ENCODE results near the gene GRK4. TPM values are rescaled to one million over a fixed set of nuclear protein-coding genes. Genes with fewer than 3 reads are reported as not detected.
A peak's percentile ranks its signal among the peaks of the same experiment; 100 is the strongest.

The GRK4 gene
- total RNA-seq, 1 experiment from 2014 or later, result 3.8 TPM

GRCh38 chr4:3070709-3071500 is 107.5 kb downstream of the GRK4 start:
- Histone ChIP-seq H3K4me2 (ENCODE audit: low read depth, low read length, poor library complexity, severe bottlenecking) (no peak overlapping the region), H3K9me2 (replicated peaks; ENCODE audit: insufficient read depth, low read length) (no peaks in the 10 kb centered on the region), H3K4me1 (ENCODE audit: low read length) (peaks cover 10% of the 10 kb centered on the region), H3K4me3 (ENCODE audit: low read length) (no peak overlapping the region), H3K36me3 (ENCODE audit: insufficient read depth, low read length) (no peaks in the 10 kb centered on the region), H3K27me3 (ENCODE audit: low read length) (no peaks in the 10 kb centered on the region), H3K9ac (ENCODE audit: low read length) (no peak overlapping the region), H3K27ac (ENCODE audit: low read length) (no peak overlapping the region), H4K20me1 (ENCODE audit: insufficient read depth, low read depth, low read length) (peaks cover 8% of the 10 kb centered on the region; the same call in 1 of the 2 replicates), H3K79me2 (ENCODE audit: low read length) (peaks cover 10% of the 10 kb centered on the region), H2AFZ (ENCODE audit: low read length) (no peak overlapping the region), H3K9me3 (ENCODE audit: low read length) (no peaks in the 10 kb centered on the region)
- DNase-seq, result no peak

- no peak overlapping the region for H3K27ac ChIP-seq (ENCODE audit: low read length)
- H3K9me3 ChIP-seq (ENCODE audit: low read length), result no peaks in the 10 kb centered on the region
- H4K20me1 ChIP-seq (ENCODE audit: insufficient read depth, low read depth, low read length), result peaks cover 11% of the 10 kb centered on the region; the same call in 1 of the 2 replicates
- no peaks in the 10 kb centered on the region for H3K9me2 ChIP-seq (replicated peaks; ENCODE audit: insufficient read depth, low read length)
- H3K9ac ChIP-seq (ENCODE audit: low read length), result no peak overlapping the region
- H2AFZ ChIP-seq (ENCODE audit: low read length), result no peak overlapping the region
- DNase-seq, result no peak
- H3K36me3 ChIP-seq (ENCODE audit: insufficient read depth, low read length), result no peaks in the 10 kb centered on the region
- peaks cover 19% of the 10 kb centered on the region for H3K79me2 ChIP-seq (ENCODE audit: low read length)
- H3K4me3 ChIP-seq (ENCODE audit: low read length), result no peak overlapping the region
- H3K4me1 ChIP-seq (ENCODE audit: low read length), result peaks cover 19% of the 10 kb centered on the region
- no peaks in the 10 kb centered on the region for H3K27me3 ChIP-seq (ENCODE audit: low read length)
- H3K4me2 ChIP-seq (ENCODE audit: low read depth, low read length, poor library complexity, severe bottlenecking), result no peak overlapping the region
Observed at GRCh38 chr4:3071811-3072210, 108.4 kb downstream of the GRK4 start.

DNA sequence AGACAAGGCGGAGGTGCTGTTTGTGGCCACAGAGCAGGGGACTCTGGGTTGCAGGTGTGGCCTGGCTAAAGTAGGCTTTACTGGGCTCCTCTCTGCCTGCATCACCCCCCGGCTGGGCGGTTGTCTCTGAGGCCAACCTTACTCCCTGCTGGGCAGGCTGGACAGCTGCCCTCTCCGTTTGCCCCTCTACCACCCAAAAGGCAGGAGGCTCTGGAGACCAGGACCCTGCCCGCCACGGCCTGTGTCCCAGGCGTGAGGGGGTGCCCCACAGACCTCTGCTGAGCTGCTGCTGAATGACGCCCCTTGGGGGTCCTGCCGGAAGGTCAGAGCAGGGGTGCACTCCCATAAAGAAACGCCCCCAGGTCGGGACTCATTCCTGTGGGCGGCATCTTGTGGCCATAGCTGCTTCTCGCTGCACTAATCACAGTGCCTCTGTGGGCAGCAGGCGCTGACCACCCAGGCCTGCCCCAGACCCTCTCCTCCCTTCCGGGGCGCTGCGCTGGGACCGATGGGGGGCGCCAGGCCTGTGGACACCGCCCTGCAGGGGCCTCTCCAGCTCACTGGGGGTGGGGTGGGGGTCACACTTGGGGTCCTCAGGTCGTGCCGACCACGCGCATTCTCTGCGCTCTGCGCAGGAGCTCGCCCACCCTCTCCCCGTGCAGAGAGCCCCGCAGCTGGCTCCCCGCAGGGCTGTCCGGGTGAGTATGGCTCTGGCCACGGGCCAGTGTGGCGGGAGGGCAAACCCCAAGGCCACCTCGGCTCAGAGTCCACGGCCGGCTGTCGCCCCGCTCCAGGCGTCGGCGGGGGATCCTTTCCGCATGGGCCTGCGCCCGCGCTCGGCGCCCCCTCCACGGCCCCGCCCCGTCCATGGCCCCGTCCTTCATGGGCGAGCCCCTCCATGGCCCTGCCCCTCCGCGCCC is 110.0 kb downstream of the GRK4 start:
- Histone ChIP-seq H3K27ac (ENCODE audit: low read length) (no peak overlapping the region), H4K20me1 (ENCODE audit: insufficient read depth, low read depth, low read length) (peaks cover 11% of the 10 kb centered on the region; the same call in 1 of the 2 replicates), H3K27me3 (ENCODE audit: low read length) (no peaks in the 10 kb centered on the region), H3K4me3 (ENCODE audit: low read length) (peak overlapping the region; percentile 70), H3K9ac (ENCODE audit: low read length) (peak overlapping the region; percentile 82), H3K79me2 (ENCODE audit: low read length) (peaks cover 35% of the 10 kb centered on the region), H3K9me3 (ENCODE audit: low read length) (no peaks in the 10 kb centered on the region), H3K4me1 (ENCODE audit: low read length) (peaks cover 35% of the 10 kb centered on the region), H2AFZ (ENCODE audit: low read length) (peak overlapping the region; percentile 96; the same call in 1 of the 2 replicates), H3K9me2 (replicated peaks; ENCODE audit: insufficient read depth, low read length) (no peaks in the 10 kb centered on the region), H3K36me3 (ENCODE audit: insufficient read depth, low read length) (no peaks in the 10 kb centered on the region), H3K4me2 (ENCODE audit: low read depth, low read length, poor library complexity, severe bottlenecking) (peak overlapping the region; percentile 79)
- DNase-seq, result no peak

DNA sequence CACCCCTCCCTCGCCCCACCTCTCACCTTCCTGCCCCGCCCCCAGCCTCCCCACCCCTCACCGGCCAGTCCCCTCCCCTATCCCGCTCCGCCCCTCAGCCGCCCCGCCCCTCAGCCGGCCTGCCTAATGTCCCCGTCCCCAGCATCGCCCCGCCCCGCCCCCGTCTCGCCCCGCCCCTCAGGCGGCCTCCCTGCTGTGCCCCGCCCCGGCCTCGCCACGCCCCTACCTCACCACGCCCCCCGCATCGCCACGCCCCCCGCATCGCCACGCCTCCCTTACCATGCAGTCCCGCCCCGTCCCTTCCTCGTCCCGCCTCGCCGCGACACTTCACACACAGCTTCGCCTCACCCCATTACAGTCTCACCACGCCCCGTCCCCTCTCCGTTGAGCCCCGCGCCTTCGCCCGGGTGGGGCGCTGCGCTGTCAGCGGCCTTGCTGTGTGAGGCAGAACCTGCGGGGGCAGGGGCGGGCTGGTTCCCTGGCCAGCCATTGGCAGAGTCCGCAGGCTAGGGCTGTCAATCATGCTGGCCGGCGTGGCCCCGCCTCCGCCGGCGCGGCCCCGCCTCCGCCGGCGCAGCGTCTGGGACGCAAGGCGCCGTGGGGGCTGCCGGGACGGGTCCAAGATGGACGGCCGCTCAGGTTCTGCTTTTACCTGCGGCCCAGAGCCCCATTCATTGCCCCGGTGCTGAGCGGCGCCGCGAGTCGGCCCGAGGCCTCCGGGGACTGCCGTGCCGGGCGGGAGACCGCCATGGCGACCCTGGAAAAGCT is 110.9 kb downstream of the GRK4 start, which contains the start of the genes HTT and HTT-AS:
HTT (plus strand) TSS at position 604 of the 768 bp plus-strand sequence; CDS start at position 749, 145 bp downstream.
HTT-AS (minus strand) TSS at position 461 of the 768 bp plus-strand sequence.
- H3K9me2 ChIP-seq (replicated peaks; ENCODE audit: insufficient read depth, low read length), result no peaks in the 10 kb centered on the region
- peaks cover 44% of the 10 kb centered on the region for H3K79me2 ChIP-seq (ENCODE audit: low read length)
- H3K27ac ChIP-seq (ENCODE audit: low read length), result peak within 1 kb of the TSS; percentile 71
- peak within 1 kb of the TSS; percentile 96 for H3K4me2 ChIP-seq (ENCODE audit: low read depth, low read length, poor library complexity, severe bottlenecking)
- peaks cover 11% of the 10 kb centered on the region; the same call in 1 of the 2 replicates for H4K20me1 ChIP-seq (ENCODE audit: insufficient read depth, low read depth, low read length)
- H3K27me3 ChIP-seq (ENCODE audit: low read length), result no peaks in the 10 kb centered on the region
- H3K9ac ChIP-seq (ENCODE audit: low read length), result peak within 1 kb of the TSS; percentile 99
- peak; percentile 98 for DNase-seq
- H2AFZ ChIP-seq (ENCODE audit: low read length), result peak within 1 kb of the TSS; percentile 96; the same call in 1 of the 2 replicates
- H3K36me3 ChIP-seq (ENCODE audit: insufficient read depth, low read length), result no peaks in the 10 kb centered on the region
- H3K4me1 ChIP-seq (ENCODE audit: low read length), result peaks cover 36% of the 10 kb centered on the region
- no peaks in the 10 kb centered on the region for H3K9me3 ChIP-seq (ENCODE audit: low read length)
- peak within 1 kb of the TSS; percentile 100 for H3K4me3 ChIP-seq (ENCODE audit: low read length)

GRCh38 chr4:3074846-3075651 is 111.7 kb downstream of the GRK4 start:
- Histone ChIP-seq H3K4me3 (ENCODE audit: low read length) (peak overlapping the region; percentile 100), H3K36me3 (ENCODE audit: insufficient read depth, low read length) (no peaks in the 10 kb centered on the region), H2AFZ (ENCODE audit: low read length) (no peak overlapping the region), H3K27me3 (ENCODE audit: low read length) (no peaks in the 10 kb centered on the region), H3K9ac (ENCODE audit: low read length) (peak overlapping the region; percentile 99), H3K4me1 (ENCODE audit: low read length) (peaks cover 40% of the 10 kb centered on the region), H3K9me2 (replicated peaks; ENCODE audit: insufficient read depth, low read length) (no peaks in the 10 kb centered on the region), H3K9me3 (ENCODE audit: low read length) (no peaks in the 10 kb centered on the region), H3K27ac (ENCODE audit: low read length) (peak overlapping the region; percentile 71), H3K79me2 (ENCODE audit: low read length) (peaks cover 52% of the 10 kb centered on the region), H4K20me1 (ENCODE audit: insufficient read depth, low read depth, low read length) (peaks cover 11% of the 10 kb centered on the region; the same call in 1 of the 2 replicates), H3K4me2 (ENCODE audit: low read depth, low read length, poor library complexity, severe bottlenecking) (peak overlapping the region; percentile 96)
- DNase-seq, result peak; percentile 89

DNA sequence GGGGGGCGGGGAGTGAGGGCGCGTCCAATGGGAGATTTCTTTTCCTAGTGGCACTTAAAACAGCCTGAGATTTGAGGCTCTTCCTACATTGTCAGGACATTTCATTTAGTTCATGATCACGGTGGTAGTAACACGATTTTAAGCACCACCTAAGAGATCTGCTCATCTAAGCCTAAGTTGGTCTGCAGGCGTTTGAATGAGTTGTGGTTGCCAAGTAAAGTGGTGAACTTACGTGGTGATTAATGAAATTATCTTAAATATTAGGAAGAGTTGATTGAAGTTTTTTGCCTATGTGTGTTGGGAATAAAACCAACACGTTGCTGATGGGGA is 112.2 kb downstream of the GRK4 start:
- Histone ChIP-seq H3K27me3 (ENCODE audit: low read length) (no peaks in the 10 kb centered on the region), H3K79me2 (ENCODE audit: low read length) (peaks cover 57% of the 10 kb centered on the region), H3K4me2 (ENCODE audit: low read depth, low read length, poor library complexity, severe bottlenecking) (peak overlapping the region; percentile 96), H4K20me1 (ENCODE audit: insufficient read depth, low read depth, low read length) (peaks cover 11% of the 10 kb centered on the region; the same call in 1 of the 2 replicates), H3K9me3 (ENCODE audit: low read length) (no peaks in the 10 kb centered on the region), H3K4me1 (ENCODE audit: low read length) (peaks cover 40% of the 10 kb centered on the region), H3K4me3 (ENCODE audit: low read length) (peak overlapping the region; percentile 100), H3K36me3 (ENCODE audit: insufficient read depth, low read length) (no peaks in the 10 kb centered on the region), H3K9ac (ENCODE audit: low read length) (peak overlapping the region; percentile 99), H3K27ac (ENCODE audit: low read length) (peak overlapping the region; percentile 71), H2AFZ (ENCODE audit: low read length) (no peak overlapping the region), H3K9me2 (replicated peaks; ENCODE audit: insufficient read depth, low read length) (no peaks in the 10 kb centered on the region)
- no peak for DNase-seq

DNA sequence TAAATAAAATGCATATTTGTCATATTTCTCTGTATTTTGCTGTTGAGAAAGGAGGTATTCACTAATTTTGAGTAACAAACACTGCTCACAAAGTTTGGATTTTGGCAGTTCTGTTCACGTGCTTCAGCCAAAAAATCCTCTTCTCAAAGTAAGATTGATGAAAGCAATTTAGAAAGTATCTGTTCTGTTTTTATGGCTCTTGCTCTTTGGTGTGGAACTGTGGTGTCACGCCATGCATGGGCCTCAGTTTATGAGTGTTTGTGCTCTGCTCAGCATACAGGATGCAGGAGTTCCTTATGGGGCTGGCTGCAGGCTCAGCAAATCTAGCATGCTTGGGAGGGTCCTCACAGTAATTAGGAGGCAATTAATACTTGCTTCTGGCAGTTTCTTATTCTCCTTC is 114.4 kb downstream of the GRK4 start:
- Histone ChIP-seq H3K27me3 (ENCODE audit: low read length) (no peaks in the 10 kb centered on the region), H3K9ac (ENCODE audit: low read length) (no peak overlapping the region), H3K9me3 (ENCODE audit: low read length) (no peaks in the 10 kb centered on the region), H4K20me1 (ENCODE audit: insufficient read depth, low read depth, low read length) (peaks cover 11% of the 10 kb centered on the region; the same call in 1 of the 2 replicates), H3K27ac (ENCODE audit: low read length) (peak overlapping the region; percentile 71), H2AFZ (ENCODE audit: low read length) (no peak overlapping the region), H3K4me1 (ENCODE audit: low read length) (peaks cover 40% of the 10 kb centered on the region), H3K4me2 (ENCODE audit: low read depth, low read length, poor library complexity, severe bottlenecking) (peak overlapping the region; percentile 96), H3K36me3 (ENCODE audit: insufficient read depth, low read length) (no peaks in the 10 kb centered on the region), H3K4me3 (ENCODE audit: low read length) (no peak overlapping the region), H3K79me2 (ENCODE audit: low read length) (peaks cover 79% of the 10 kb centered on the region), H3K9me2 (replicated peaks; ENCODE audit: insufficient read depth, low read length) (no peaks in the 10 kb centered on the region)
- DNase-seq, result peak; percentile 62
